SU-DHL-6 (cell line): Measurements from ENCODE around the gene FGFR2.

Experiments used
- H2AFZ ChIP-seq: fragments of 200-600 bp; sonication (generic); 2 replicates; pipeline ENCODE4 v1.6.1; 2014; ENCODE audit warnings: low read depth, mild to moderate bottlenecking, moderate library complexity, mixed read lengths, antibody characterized with exemption, low read length; ENCODE audit not compliant: severe bottlenecking
- H3F3A ChIP-seq: fragments of 200-600 bp; shearing (Covaris generic); 2 replicates; pipeline ENCODE4 v1.6.0; 2016; ENCODE audit warnings: antibody characterized with exemption, mild to moderate bottlenecking; ENCODE audit not compliant: insufficient read depth
- H3K27ac ChIP-seq: fragments of 200-600 bp; sonication (generic); 2 replicates; pipeline ENCODE4 v1.5.1; 2016; ENCODE audit warnings: low read depth, mild to moderate bottlenecking, low read length, moderate library complexity, mixed read lengths
- H3K27me3 ChIP-seq: fragments of 200-600 bp; sonication (generic), shearing (Covaris generic); 2 replicates; pipeline ENCODE4 v1.6.0; 2014; ENCODE audit warnings: mild to moderate bottlenecking, low read length
- H3K36me3 ChIP-seq: fragments of 200-600 bp; sonication (generic); 2 replicates; pipeline ENCODE4 v1.6.1; 2014; ENCODE audit warnings: mild to moderate bottlenecking, low read length, mixed read lengths
- H3K4me2 ChIP-seq: fragments of 300-600, 200-600 bp; shearing (Covaris generic), sonication (generic); 2 replicates; pipeline ENCODE4 v1.6.0; 2014; ENCODE audit warnings: low read length, low read depth, mild to moderate bottlenecking; ENCODE audit not compliant: poor library complexity, severe bottlenecking
- H3K4me3 ChIP-seq: fragments of 200-600 bp; sonication (generic); 2 replicates; pipeline ENCODE4 v1.5.1; 2014; ENCODE audit warnings: antibody characterized with exemption, low read length, mild to moderate bottlenecking, mixed read lengths; ENCODE audit not compliant: insufficient read depth, poor library complexity, severe bottlenecking
- H3K79me2 ChIP-seq: fragments of 200-600 bp; sonication (generic); 2 replicates; pipeline ENCODE4 v1.6.1; 2014; ENCODE audit warnings: mild to moderate bottlenecking, low read length, moderate library complexity; ENCODE audit not compliant: insufficient read depth
- H3K9ac ChIP-seq: fragments of 200-600 bp; sonication (generic); 2 replicates; pipeline ENCODE4 v1.7.0; 2014; ENCODE audit warnings: mild to moderate bottlenecking, low read length
- H3K9me2 ChIP-seq: fragments of 200-600 bp; sonication (generic); replicated peaks from 2 replicates; pipeline ENCODE4 v1.6.1; 2014; ENCODE audit warnings: low read length; ENCODE audit not compliant: insufficient read depth
- H3K9me3 ChIP-seq: fragments of 200-600 bp; sonication (generic); 2 replicates; pipeline ENCODE4 v1.6.1; 2014; ENCODE audit warnings: low read length, mixed read lengths; ENCODE audit not compliant: insufficient read depth
- H4K20me1 ChIP-seq: fragments of 200-600 bp; sonication (generic); 2 replicates; pipeline ENCODE4 v1.6.1; 2014; ENCODE audit warnings: low read depth, mild to moderate bottlenecking, antibody characterized with exemption, low read length, moderate library complexity, mixed read lengths
- CTCF ChIP-seq: fragments of 200-600 bp; sonication (generic); IDR thresholded peaks from one replicate; pipeline ENCODE4 v1.5.1; 2017; ENCODE audit warnings: antibody characterized with exemption, mild to moderate bottlenecking, low read length, moderate library complexity; ENCODE audit not compliant: insufficient read depth, poor library complexity, severe bottlenecking
- EZH2phosphoT487 ChIP-seq: fragments of 200-600 bp; sonication (generic), shearing (Covaris generic); conservative IDR thresholded peaks from 2 replicates; pipeline ENCODE4 v1.6.1; 2018; ENCODE audit warnings: mild to moderate bottlenecking, antibody characterized with exemption, low read length, moderate library complexity, mixed read lengths

Gene FGFR2

GRCh38 chr10:121559326-121560026, 38.8 kb downstream of the FGFR2 start:
- Histone ChIP-seq H2AFZ (no peak overlapping the region), H3K9me3 (no peaks in the 10 kb centered on the region), H3K4me3 (no peak overlapping the region), H3K9me2 (no peaks in the 10 kb centered on the region), H4K20me1 (no peaks in the 10 kb centered on the region), H3K4me2 (no peak overlapping the region), H3K27ac (no peak overlapping the region), H3K79me2 (no peaks in the 10 kb centered on the region), H3K27me3 (no peaks in the 10 kb centered on the region), H3F3A (no peaks in the 10 kb centered on the region), H3K36me3 (no peaks in the 10 kb centered on the region), H3K9ac (no peak overlapping the region)
- TF ChIP-seq EZH2phosphoT487 (no peak), CTCF (no peak)

- TF ChIP-seq CTCF = no peak
- no peak for TF ChIP-seq EZH2phosphoT487
- no peak overlapping the region for H3K9ac ChIP-seq
- no peaks in the 10 kb centered on the region for H4K20me1 ChIP-seq
- H3K9me3 ChIP-seq = no peaks in the 10 kb centered on the region
- no peaks in the 10 kb centered on the region for H3K27me3 ChIP-seq
- H3K4me3 ChIP-seq = no peak overlapping the region
- no peak overlapping the region for H3K4me2 ChIP-seq
- H3K9me2 ChIP-seq = no peaks in the 10 kb centered on the region
- H3F3A ChIP-seq = no peaks in the 10 kb centered on the region
- no peak overlapping the region for H3K27ac ChIP-seq
- no peak overlapping the region for H2AFZ ChIP-seq
- no peaks in the 10 kb centered on the region for H3K79me2 ChIP-seq
- H3K36me3 ChIP-seq = no peaks in the 10 kb centered on the region
Measured at GRCh38 chr10:121558238-121558637, 40.0 kb downstream of the FGFR2 start.

- H3K9ac ChIP-seq = no peak overlapping the region
- H3K36me3 ChIP-seq = no peaks in the 10 kb centered on the region
- no peaks in the 10 kb centered on the region for H3K9me3 ChIP-seq
- no peaks in the 10 kb centered on the region for H3K27me3 ChIP-seq
- TF ChIP-seq CTCF (no peak), EZH2phosphoT487 (no peak)
- H3K4me2 ChIP-seq = no peak overlapping the region
- H3K4me3 ChIP-seq = no peak overlapping the region
- H4K20me1 ChIP-seq = no peaks in the 10 kb centered on the region
- no peaks in the 10 kb centered on the region for H3K9me2 ChIP-seq
- no peaks in the 10 kb centered on the region for H3F3A ChIP-seq
- no peak overlapping the region for H2AFZ ChIP-seq
- H3K79me2 ChIP-seq = no peaks in the 10 kb centered on the region
- no peak overlapping the region for H3K27ac ChIP-seq
Measured at GRCh38 chr10:121556918-121557573, 41.2 kb downstream of the FGFR2 start.
